PC-9 (cell line): ENCODE measurements around the gene ETV6. TPM values are rescaled to one million over a fixed set of nuclear protein-coding genes. Genes with fewer than 3 reads are reported as not detected.

ENCODE experiments used
- BruUV-seq: library from RNA; stranded (reverse); fragments of 400-500 nt; replicated peaks from 2 replicates; lab custom pipeline; 2021; lab: Mats Ljungman, UMichigan
- CTCF ChIA-PET: fragments of 300-600 bp; sonication (Branson Sonifier 250); formaldehyde crosslinking; loops from one replicate; lab custom pipeline; 2022; ENCODE audit warnings: antibody characterized with exemption; lab: Charles Lee
- POLR2A ChIA-PET: fragments of 300-600 bp; sonication (Branson Sonifier 250); formaldehyde crosslinking; loops from one replicate; lab custom pipeline; 2022; ENCODE audit warnings: antibody characterized with exemption; ENCODE audit not compliant: unreplicated experiment; lab: Charles Lee
- DNase-seq, 2 experiments: peaks; one replicate each; pipeline versions ENCODE4 v3.0.0 to v3.0.0-alpha.2; 2015 to 2022; ENCODE audit warnings: mixed read lengths in 1 of 2
- H2AFZ ChIP-seq: fragments of 200-600 bp; sonication (generic); 2 replicates; pipeline ENCODE4 v1.8.1; 2017; ENCODE audit warnings: antibody characterized with exemption
- H3F3A ChIP-seq: fragments of 200-600 bp; sonication (generic); 2 replicates; pipeline ENCODE4 v1.8.1; 2017; ENCODE audit warnings: antibody characterized with exemption, mild to moderate bottlenecking, low read depth; ENCODE audit not compliant: insufficient read depth
- H3K27ac ChIP-seq: fragments of 200-600 bp; sonication (generic); 2 replicates; pipeline ENCODE4 v1.6.1; 2016; ENCODE audit warnings: mixed run types
- H3K27me3 ChIP-seq: fragments of 200-600 bp; sonication (generic); 2 replicates; pipeline ENCODE4 v1.6.1; 2016; ENCODE audit warnings: low read depth, mixed run types; ENCODE audit not compliant: insufficient read depth
- H3K36me3 ChIP-seq: fragments of 200-600 bp; sonication (generic); 2 replicates; pipeline ENCODE4 v1.6.1; 2016; ENCODE audit warnings: low read depth, mixed run types
- H3K4me1 ChIP-seq: fragments of 200-600 bp; sonication (generic); replicated peaks from 2 replicates; pipeline ENCODE4 v1.6.1; 2016; ENCODE audit warnings: mixed run types; ENCODE audit not compliant: insufficient read depth
- H3K4me2 ChIP-seq: fragments of 200-600 bp; sonication (generic); 2 replicates; pipeline ENCODE4 v1.6.1; 2017; ENCODE audit warnings: mixed run types
- H3K4me3 ChIP-seq: fragments of 200-600 bp; sonication (generic); 2 replicates; pipeline ENCODE4 v1.6.1; 2016; ENCODE audit warnings: mixed run types
- H3K79me2 ChIP-seq: fragments of 200-600 bp; sonication (generic); 2 replicates; pipeline ENCODE4 v1.6.1; 2017; ENCODE audit warnings: low read depth, mixed run types
- H3K9me2 ChIP-seq: fragments of 200-600 bp; sonication (generic); 2 replicates; pipeline ENCODE4 v1.8.1; 2017; ENCODE audit warnings: mild to moderate bottlenecking; ENCODE audit not compliant: insufficient read depth
- H3K9me3 ChIP-seq: fragments of 200-600 bp; sonication (generic); 2 replicates; pipeline ENCODE4 v1.8.1; 2016; ENCODE audit warnings: low read depth; ENCODE audit not compliant: insufficient read depth
- H4K20me1 ChIP-seq: fragments of 200-600 bp; sonication (generic); 2 replicates; pipeline ENCODE4 v1.8.1; 2017; ENCODE audit not compliant: insufficient read depth
- EZH2 ChIP-seq: fragments of 200-600 bp; sonication (generic); IDR thresholded peaks from 2 replicates; pipeline ENCODE4 v1.8.0; 2017; ENCODE audit warnings: antibody characterized with exemption, low read depth
- intact Hi-C: fragments of 100-400 bp; cut with micrococcal nuclease; formaldehyde crosslinking; loops from one replicate; pipeline ENCODE4 v1.10.0; 2022; ENCODE audit not compliant: unreplicated experiment
- total RNA-seq: library from RNA; stranded (reverse); gene quantifications from 2 replicates; pipeline ENCODE4 v1.2.3, GENCODE V29; 2021
- TF ChIP-seq, protein P1 (sequence below): fragments of 200-600 bp; sonication (generic); conservative IDR thresholded peaks from 2 replicates; pipeline ENCODE4 v1.6.1; 2017; ENCODE audit warnings: mixed run types, antibody characterized with exemption, mild to moderate bottlenecking, moderate library complexity

The ETV6 gene
- total RNA-seq, 1 experiment from 2014 or later: 62.8 TPM

- ChIA-PET CTCF (interaction anchor here (1.0 kb wide), 1 partner anchor 242 kb away, joined by 3 read pairs; no protein-coding TSS in a partner anchor), POLR2A (interaction anchor here (0.6 kb wide), 1 partner anchor 215 kb away, joined by 3 read pairs; no protein-coding TSS in a partner anchor)
- Histone ChIP-seq H3K27me3 (no peaks in the 10 kb centered on the region), H3K4me2 (peak overlapping the region; percentile 80), H4K20me1 (no peaks in the 10 kb centered on the region), H3K27ac (peak overlapping the region; percentile 95), H3K4me1 (peaks cover 55% of the 10 kb centered on the region), H3K9me3 (no peaks in the 10 kb centered on the region), H2AFZ (no peak overlapping the region), H3K9me2 (no peaks in the 10 kb centered on the region), H3F3A (peaks cover 42% of the 10 kb centered on the region), H3K79me2 (peaks cover 49% of the 10 kb centered on the region), H3K36me3 (no peaks in the 10 kb centered on the region), H3K4me3 (peak overlapping the region; percentile 39; the same call in 1 of the 2 replicates)
- BruUV-seq: no TSS peak
- intact Hi-C loops: loop anchor here (1.0 to 5.0 kb wide), 2 partner anchors 91 to 213 kb away; no protein-coding TSS in a partner anchor
- TF ChIP-seq EZH2: no peak
- TF ChIP-seq, protein P1, sequence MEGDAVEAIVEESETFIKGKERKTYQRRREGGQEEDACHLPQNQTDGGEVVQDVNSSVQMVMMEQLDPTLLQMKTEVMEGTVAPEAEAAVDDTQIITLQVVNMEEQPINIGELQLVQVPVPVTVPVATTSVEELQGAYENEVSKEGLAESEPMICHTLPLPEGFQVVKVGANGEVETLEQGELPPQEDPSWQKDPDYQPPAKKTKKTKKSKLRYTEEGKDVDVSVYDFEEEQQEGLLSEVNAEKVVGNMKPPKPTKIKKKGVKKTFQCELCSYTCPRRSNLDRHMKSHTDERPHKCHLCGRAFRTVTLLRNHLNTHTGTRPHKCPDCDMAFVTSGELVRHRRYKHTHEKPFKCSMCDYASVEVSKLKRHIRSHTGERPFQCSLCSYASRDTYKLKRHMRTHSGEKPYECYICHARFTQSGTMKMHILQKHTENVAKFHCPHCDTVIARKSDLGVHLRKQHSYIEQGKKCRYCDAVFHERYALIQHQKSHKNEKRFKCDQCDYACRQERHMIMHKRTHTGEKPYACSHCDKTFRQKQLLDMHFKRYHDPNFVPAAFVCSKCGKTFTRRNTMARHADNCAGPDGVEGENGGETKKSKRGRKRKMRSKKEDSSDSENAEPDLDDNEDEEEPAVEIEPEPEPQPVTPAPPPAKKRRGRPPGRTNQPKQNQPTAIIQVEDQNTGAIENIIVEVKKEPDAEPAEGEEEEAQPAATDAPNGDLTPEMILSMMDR: no peak
- no peak for DNase-seq
Measured at GRCh38 chr12:11794751-11795150, 145.3 kb downstream of the ETV6 start.

DNA sequence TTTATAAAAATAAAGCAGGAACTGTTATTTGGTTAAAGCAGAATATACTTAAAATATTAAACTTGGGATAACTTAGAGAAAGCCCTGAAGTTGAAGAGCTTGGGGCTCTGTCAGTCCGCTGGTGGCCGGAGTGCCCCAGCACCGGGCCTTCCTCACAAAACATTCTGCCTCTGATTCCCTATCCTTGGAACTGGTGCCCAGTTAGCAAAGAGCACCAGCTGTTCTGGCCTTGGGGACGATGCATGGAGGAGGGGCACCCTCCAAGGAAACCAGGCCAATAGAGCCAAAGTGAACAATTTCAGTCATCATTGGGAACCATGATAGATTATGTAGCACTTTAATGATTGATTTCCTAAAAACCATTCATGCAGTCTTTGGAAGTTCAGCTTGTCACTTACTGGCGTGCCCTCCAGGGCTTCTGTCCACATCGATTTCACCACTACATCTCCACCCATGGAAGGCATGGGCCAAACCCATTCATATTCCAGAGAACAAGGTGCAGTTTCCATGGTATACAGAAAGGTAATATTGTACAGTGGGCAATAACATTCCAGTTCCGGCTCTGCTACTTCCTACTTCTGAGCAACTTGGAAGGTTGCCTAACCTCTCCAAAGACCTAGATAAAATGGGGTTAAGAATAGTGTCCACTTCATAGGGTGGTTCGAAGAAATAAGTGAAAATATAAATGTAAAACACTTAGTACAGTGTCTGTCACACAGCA lies 145.9 kb downstream of the ETV6 start:
- POLR2A ChIA-PET: interaction anchor here (0.6 to 1.2 kb wide), 9 partner anchors 9 to 293 kb away, joined by 3 to 6 read pairs (median 4); partner anchors contain the start of gene ETV6
- Histone ChIP-seq H3F3A (peaks cover 42% of the 10 kb centered on the region), H4K20me1 (no peaks in the 10 kb centered on the region), H3K4me2 (peak overlapping the region; percentile 80), H3K9me2 (no peaks in the 10 kb centered on the region), H3K4me1 (peaks cover 55% of the 10 kb centered on the region), H3K4me3 (peak overlapping the region; percentile 39; the same call in 1 of the 2 replicates), H2AFZ (0 out of 2 replicates have a peak overlapping the region, but pooled peaks have one; percentile 21), H3K79me2 (peaks cover 55% of the 10 kb centered on the region), H3K9me3 (no peaks in the 10 kb centered on the region), H3K36me3 (no peaks in the 10 kb centered on the region), H3K27me3 (no peaks in the 10 kb centered on the region), H3K27ac (peak overlapping the region; percentile 95)
- DNase-seq: peak; percentile 72 to 89
- TF ChIP-seq, protein P1: no peak
- TF ChIP-seq EZH2: no peak
- CTCF ChIA-PET: interaction anchor here (0.6 to 1.4 kb wide), 3 partner anchors 173 to 241 kb away, joined by 3 to 4 read pairs (median 3); no protein-coding TSS in a partner anchor
- intact Hi-C loops: loop anchor here (1.0 to 5.0 kb wide), 2 partner anchors 90 to 212 kb away; no protein-coding TSS in a partner anchor
- BruUV-seq: TSS peak; percentile 93

- Histone ChIP-seq H3K4me2 (peak overlapping the region; percentile 80), H3K27me3 (no peaks in the 10 kb centered on the region), H4K20me1 (no peaks in the 10 kb centered on the region), H3K9me2 (no peaks in the 10 kb centered on the region), H3F3A (peaks cover 42% of the 10 kb centered on the region), H3K4me1 (peaks cover 55% of the 10 kb centered on the region), H3K27ac (peak overlapping the region; percentile 95), H3K4me3 (peak overlapping the region; percentile 39; the same call in 1 of the 2 replicates), H3K79me2 (peaks cover 55% of the 10 kb centered on the region), H3K36me3 (no peaks in the 10 kb centered on the region), H2AFZ (0 out of 2 replicates have a peak overlapping the region, but pooled peaks have one; percentile 21), H3K9me3 (no peaks in the 10 kb centered on the region)
- CTCF ChIA-PET: interaction anchor here (0.6 to 1.4 kb wide), 6 partner anchors 96 to 241 kb away, joined by 3 to 8 read pairs (median 4); no protein-coding TSS in a partner anchor
- POLR2A ChIA-PET: interaction anchor here (0.6 to 1.2 kb wide), 11 partner anchors 9 to 1758 kb away, joined by 3 to 10 read pairs (median 4); partner anchors contain the start of gene ETV6
- intact Hi-C loops: loop anchor here (1.0 to 5.0 kb wide), 8 partner anchors 66 to 237 kb away; partner anchors contain the start of gene ETV6
- TF ChIP-seq, protein P1: no peak
- TF ChIP-seq EZH2: no peak
- peak; percentile 66 to 98 for DNase-seq
- BruUV-seq: TSS peak; percentile 57
Measured at GRCh38 chr12:11795913-11796459, 146.5 kb downstream of the ETV6 start.
